ENCODE results near the gene CIT. TPM values are rescaled to one million over a fixed set of nuclear protein-coding genes. Genes with fewer than 3 reads are reported as not detected.
"Not testable (repeated sequence)": the region's sequence is repeated elsewhere in the genome, so short reads cannot be mapped to it uniquely, and the experiment has no call there.

The CIT gene
- total RNA-seq, 1 donor from 2014 or later: 20.6 TPM

GRCh38 chr12:119710374-119710964, 166.7 kb downstream of the CIT start:
- no peak for TF ChIP-seq POLR2A (IDR thresholded peaks at IDR 0.05)
- TF ChIP-seq CTCF (IDR thresholded peaks at IDR 0.05): no peak
- TF ChIP-seq POLR2AphosphoS5 (IDR thresholded peaks at IDR 0.05; ENCODE audit: insufficient read depth in 1 of 2, low read depth in 1 of 2): no peak
- no peak overlapping the region for H3K27ac ChIP-seq

DNA sequence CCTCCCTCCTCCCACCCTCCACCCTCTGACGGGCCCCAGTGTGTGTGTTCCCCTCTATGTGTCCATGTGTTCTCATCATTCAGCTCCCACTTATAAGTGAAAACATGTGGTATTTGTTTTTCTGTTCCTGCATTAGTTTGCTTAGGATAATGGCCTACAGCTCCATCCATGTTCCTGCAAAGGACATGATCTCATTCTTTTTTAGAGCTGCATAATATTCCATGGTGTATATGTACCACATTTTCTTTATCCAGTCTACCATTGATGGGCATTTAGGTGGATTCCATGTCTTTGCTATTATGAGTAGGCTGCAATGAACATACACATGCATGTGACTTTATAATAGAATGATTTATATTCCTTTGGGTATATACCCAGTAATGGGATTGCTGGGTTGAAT, 170.7 kb downstream of the CIT start:
- H3K36me3 ChIP-seq; DNase-seq (ENCODE audit: extremely low spot score in 2 of 2); intact Hi-C loops (cut with DNase I); H3K9me3 ChIP-seq; H3K4me1 ChIP-seq; H3K27me3 ChIP-seq; H3K27ac ChIP-seq; H3K4me3 ChIP-seq: not testable (repeated sequence)

More at GRCh38 chr12:119710374-119710964, 166.7 kb downstream of the CIT start:
- no peaks in the 10 kb centered on the region for H3K9me3 ChIP-seq
- no peaks in the 10 kb centered on the region for H3K36me3 ChIP-seq
- H3K4me1 ChIP-seq: no peaks in the 10 kb centered on the region
- intact Hi-C loops (cut with DNase I): no loop called here
- DNase-seq (ENCODE audit: extremely low spot score in 2 of 2): no peak
- H3K27me3 ChIP-seq: no peaks in the 10 kb centered on the region
- H3K4me3 ChIP-seq: no peak overlapping the region

- intact Hi-C loops (cut with DNase I): no loop called here
- no peaks in the 10 kb centered on the region for H3K9me3 ChIP-seq
- no peaks in the 10 kb centered on the region for H3K4me1 ChIP-seq
- TF ChIP-seq CTCF (IDR thresholded peaks at IDR 0.05): no peak
- no peak for TF ChIP-seq POLR2A (IDR thresholded peaks at IDR 0.05)
- TF ChIP-seq POLR2AphosphoS5 (IDR thresholded peaks at IDR 0.05; ENCODE audit: insufficient read depth in 1 of 2, low read depth in 1 of 2): no peak
- no peaks in the 10 kb centered on the region for H3K36me3 ChIP-seq
- no peak overlapping the region for H3K4me3 ChIP-seq
- no peak overlapping the region for H3K27ac ChIP-seq
- no peak for DNase-seq (ENCODE audit: extremely low spot score in 2 of 2)
- H3K27me3 ChIP-seq: no peaks in the 10 kb centered on the region
These were observed 171.9 kb downstream of the CIT start for GRCh38 chr12:119705182-119705581.

DNA sequence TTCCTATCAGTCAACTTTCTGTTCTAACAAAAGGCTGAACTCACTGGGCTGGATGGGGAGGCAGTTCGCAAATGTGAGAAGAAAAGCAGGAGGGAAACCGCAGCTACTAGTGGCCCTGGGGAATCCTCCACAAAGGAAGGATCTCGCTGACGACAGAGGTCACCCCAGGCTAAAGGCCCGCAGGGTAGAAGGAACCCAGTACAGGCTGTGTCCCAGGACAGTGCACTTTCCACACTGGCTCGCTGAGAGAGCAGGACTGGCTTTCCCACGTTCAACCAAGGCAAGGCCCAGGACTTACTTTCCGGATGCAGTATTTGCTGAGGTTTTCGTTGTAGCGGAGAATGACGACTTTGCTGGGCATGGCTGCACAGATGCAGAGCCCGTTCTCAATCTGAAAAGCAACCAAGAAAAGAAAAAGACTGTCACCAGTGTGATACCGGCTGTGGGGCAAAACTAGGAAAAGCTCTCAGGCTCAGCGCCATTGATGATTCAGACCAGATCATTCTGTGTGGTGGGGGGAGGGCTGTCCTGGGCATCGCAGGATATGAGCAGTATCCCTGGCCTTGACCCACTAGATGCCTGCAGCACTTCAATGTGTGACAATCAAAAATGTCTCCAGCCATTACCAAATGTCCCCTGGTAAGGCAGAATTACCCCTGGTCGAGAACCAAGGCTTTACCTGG, 172.9 kb downstream of the CIT start:
- Histone ChIP-seq H3K27ac (no peak overlapping the region), H3K9me3 (no peaks in the 10 kb centered on the region), H3K4me1 (no peaks in the 10 kb centered on the region), H3K27me3 (no peaks in the 10 kb centered on the region), H3K36me3 (no peaks in the 10 kb centered on the region), H3K4me3 (no peak overlapping the region)
- TF ChIP-seq CTCF (IDR thresholded peaks at IDR 0.05) (no peak), POLR2A (IDR thresholded peaks at IDR 0.05) (no peak), POLR2AphosphoS5 (IDR thresholded peaks at IDR 0.05; ENCODE audit: insufficient read depth in 1 of 2, low read depth in 1 of 2) (no peak)
- DNase-seq (ENCODE audit: extremely low spot score in 2 of 2): no peak
- intact Hi-C loops (cut with DNase I): no loop called here

DNA sequence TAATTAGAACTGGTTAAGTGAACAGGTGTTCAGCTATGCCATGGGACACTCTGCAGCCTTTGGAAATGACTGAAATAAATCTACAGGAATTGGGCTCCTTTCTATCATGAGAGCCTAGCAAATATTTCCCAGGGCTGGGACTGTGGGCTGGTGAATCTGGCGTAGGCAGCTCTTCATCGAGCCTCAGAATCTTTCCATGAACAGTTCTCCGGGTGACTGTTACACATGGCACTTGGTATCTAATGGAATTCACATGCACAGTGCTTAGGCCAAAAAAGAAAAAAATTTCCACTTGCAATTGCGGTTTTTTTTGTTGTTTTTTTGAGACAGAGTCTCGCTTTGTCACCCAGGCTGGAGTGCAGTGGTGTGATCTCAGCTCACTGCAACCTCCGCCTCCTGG, 177.0 kb downstream of the CIT start:
- Histone ChIP-seq H3K4me3 (no peak overlapping the region), H3K9me3 (no peaks in the 10 kb centered on the region), H3K4me1 (no peaks in the 10 kb centered on the region), H3K27ac (no peak overlapping the region), H3K36me3 (no peaks in the 10 kb centered on the region), H3K27me3 (no peaks in the 10 kb centered on the region)
- intact Hi-C loops (cut with DNase I): no loop called here
- DNase-seq (ENCODE audit: extremely low spot score in 2 of 2): no peak
- TF ChIP-seq POLR2A (IDR thresholded peaks at IDR 0.05): no peak
- TF ChIP-seq CTCF (IDR thresholded peaks at IDR 0.05): no peak
- TF ChIP-seq POLR2AphosphoS5 (IDR thresholded peaks at IDR 0.05; ENCODE audit: insufficient read depth in 1 of 2, low read depth in 1 of 2): no peak

Measured in vagina (tissue), 2 donors.